ENCODE results near the gene SLC6A20. TPM values are rescaled to one million over a fixed set of nuclear protein-coding genes. Genes with fewer than 3 reads are reported as not detected.
"Not testable (repeated sequence)": the region's sequence is repeated elsewhere in the genome, so short reads cannot be mapped to it uniquely, and the experiment has no call there.

The SLC6A20 gene
- total RNA-seq, 1 experiment from 2014 or later = not detected

DNA sequence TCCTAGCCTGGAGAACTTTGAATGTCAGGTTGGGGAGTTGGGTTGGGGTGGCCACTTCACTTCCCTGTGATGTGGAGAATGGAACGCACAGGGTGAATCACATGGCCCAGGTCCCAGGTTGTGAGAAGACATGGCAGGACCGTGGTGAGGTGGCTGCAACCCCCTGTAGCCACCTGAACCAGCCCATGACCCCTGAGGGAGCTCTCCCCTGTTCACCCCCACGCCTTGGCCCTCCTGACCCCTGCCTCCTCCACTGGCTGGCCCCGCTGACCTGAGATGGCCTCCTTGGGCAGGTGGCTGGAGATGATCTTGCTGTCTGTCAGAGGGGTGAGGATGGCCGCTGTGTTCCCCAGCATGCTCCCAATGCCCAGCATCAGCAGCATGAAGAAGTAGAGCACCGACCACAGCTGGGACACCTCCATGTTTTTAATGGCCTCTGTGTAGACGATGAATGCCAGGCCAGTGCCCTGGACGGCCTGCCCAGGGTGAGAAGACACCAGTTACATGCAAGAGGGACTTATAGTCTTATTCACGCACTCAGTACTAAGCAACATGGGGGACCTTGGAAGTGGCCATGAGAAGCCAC lies 31.0 kb downstream of the SLC6A20 start:
- H3K36me3 ChIP-seq (ENCODE audit: insufficient read depth, low read length) = no peaks in the 10 kb centered on the region
- no peak overlapping the region for H3K4me3 ChIP-seq (ENCODE audit: low read length)
- no peaks in the 10 kb centered on the region; the same call in 1 of the 2 replicates for H3K9me3 ChIP-seq (ENCODE audit: low read length)
- H3K27me3 ChIP-seq (ENCODE audit: low read length) = no peaks in the 10 kb centered on the region
- H2AFZ ChIP-seq (ENCODE audit: low read length) = no peak overlapping the region
- H3K4me2 ChIP-seq (ENCODE audit: low read depth, low read length, poor library complexity, severe bottlenecking) = no peak overlapping the region
- no peaks in the 10 kb centered on the region for H4K20me1 ChIP-seq (ENCODE audit: insufficient read depth, low read depth, low read length)
- no peaks in the 10 kb centered on the region for H3K9me2 ChIP-seq (replicated peaks; ENCODE audit: insufficient read depth, low read length)
- no peak overlapping the region for H3K27ac ChIP-seq (ENCODE audit: low read length)
- DNase-seq = no peak
- H3K4me1 ChIP-seq (ENCODE audit: low read length) = no peaks in the 10 kb centered on the region
- H3K79me2 ChIP-seq (ENCODE audit: low read length) = no peaks in the 10 kb centered on the region
- no peak overlapping the region for H3K9ac ChIP-seq (ENCODE audit: low read length)

DNA sequence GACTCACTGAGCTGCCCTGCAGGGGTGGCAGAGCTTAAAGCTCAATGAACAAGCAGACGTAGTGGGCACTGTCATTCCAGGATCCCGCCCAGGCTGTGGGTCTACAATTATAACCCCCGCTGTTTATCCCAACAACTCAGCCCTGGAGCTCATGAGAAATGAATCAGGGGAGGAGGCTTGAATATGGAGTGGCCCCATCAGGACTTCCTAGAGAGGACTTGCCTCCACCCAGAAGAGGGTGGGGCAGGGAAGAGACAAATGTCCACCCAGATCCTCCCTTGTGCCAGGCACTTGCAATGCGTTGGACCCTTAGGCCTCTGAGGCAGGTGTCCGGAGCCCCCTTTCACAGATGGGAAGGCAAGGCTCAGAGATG lies 33.0 kb downstream of the SLC6A20 start:
- no peaks in the 10 kb centered on the region for H4K20me1 ChIP-seq (ENCODE audit: insufficient read depth, low read depth, low read length)
- no peak overlapping the region for H3K9ac ChIP-seq (ENCODE audit: low read length)
- no peaks in the 10 kb centered on the region for H3K79me2 ChIP-seq (ENCODE audit: low read length)
- no peaks in the 10 kb centered on the region; the same call in 1 of the 2 replicates for H3K9me3 ChIP-seq (ENCODE audit: low read length)
- H3K9me2 ChIP-seq (replicated peaks; ENCODE audit: insufficient read depth, low read length) = no peaks in the 10 kb centered on the region
- H3K4me2 ChIP-seq (ENCODE audit: low read depth, low read length, poor library complexity, severe bottlenecking) = no peak overlapping the region
- no peak overlapping the region for H3K27ac ChIP-seq (ENCODE audit: low read length)
- H3K4me3 ChIP-seq (ENCODE audit: low read length) = no peak overlapping the region
- no peaks in the 10 kb centered on the region for H3K4me1 ChIP-seq (ENCODE audit: low read length)
- no peak overlapping the region for H2AFZ ChIP-seq (ENCODE audit: low read length)
- H3K36me3 ChIP-seq (ENCODE audit: insufficient read depth, low read length) = no peaks in the 10 kb centered on the region
- DNase-seq = no peak
- no peaks in the 10 kb centered on the region for H3K27me3 ChIP-seq (ENCODE audit: low read length)

DNA sequence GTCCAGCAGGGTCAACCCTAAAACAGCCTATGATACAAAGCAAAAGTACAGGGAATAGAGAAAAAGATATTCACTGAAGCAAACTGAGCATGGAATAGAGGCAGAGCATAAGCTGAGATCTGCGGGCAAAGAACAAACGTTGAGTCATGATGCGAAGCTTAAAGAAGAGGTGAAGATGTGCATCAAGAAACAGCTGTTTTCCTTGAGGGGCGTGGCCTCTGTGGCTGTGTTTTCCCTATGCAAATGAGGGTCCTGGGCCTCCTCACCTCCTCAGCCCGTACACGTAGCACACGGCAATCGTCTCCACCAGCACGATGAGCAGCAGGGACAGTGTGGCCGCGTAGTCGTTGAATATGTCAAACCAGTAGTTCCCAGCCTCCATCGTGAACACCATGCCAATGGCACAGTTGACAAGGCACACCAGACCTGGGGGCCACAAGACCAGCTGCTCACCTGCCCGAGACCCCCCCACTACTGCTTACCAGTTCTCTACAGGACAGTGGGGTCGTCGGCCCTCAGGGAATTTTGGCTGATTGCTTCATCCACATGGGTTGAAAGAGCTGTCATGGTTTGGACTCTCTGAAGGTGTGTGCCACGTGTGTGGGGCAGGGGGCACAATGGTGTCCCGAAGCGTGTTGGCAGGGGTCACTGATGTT lies 33.6 kb downstream of the SLC6A20 start:
- Histone ChIP-seq H3K9me2 (replicated peaks; ENCODE audit: insufficient read depth, low read length) (no peaks in the 10 kb centered on the region), H3K27ac (ENCODE audit: low read length) (no peak overlapping the region), H4K20me1 (ENCODE audit: insufficient read depth, low read depth, low read length) (no peaks in the 10 kb centered on the region), H3K79me2 (ENCODE audit: low read length) (no peaks in the 10 kb centered on the region), H3K36me3 (ENCODE audit: insufficient read depth, low read length) (no peaks in the 10 kb centered on the region), H2AFZ (ENCODE audit: low read length) (no peak overlapping the region), H3K9ac (ENCODE audit: low read length) (no peak overlapping the region), H3K4me3 (ENCODE audit: low read length) (no peak overlapping the region), H3K4me1 (ENCODE audit: low read length) (no peaks in the 10 kb centered on the region), H3K27me3 (ENCODE audit: low read length) (no peaks in the 10 kb centered on the region), H3K4me2 (ENCODE audit: low read depth, low read length, poor library complexity, severe bottlenecking) (no peak overlapping the region), H3K9me3 (ENCODE audit: low read length) (no peaks in the 10 kb centered on the region; the same call in 1 of the 2 replicates)
- no peak for DNase-seq

GRCh38 chr3:45761831-45762230 lies 34.5 kb downstream of the SLC6A20 start:
- Histone ChIP-seq H4K20me1 (ENCODE audit: insufficient read depth, low read depth, low read length) (no peaks in the 10 kb centered on the region), H2AFZ (ENCODE audit: low read length) (no peak overlapping the region), H3K9me3 (ENCODE audit: low read length) (no peaks in the 10 kb centered on the region), H3K4me3 (ENCODE audit: low read length) (no peak overlapping the region), H3K36me3 (ENCODE audit: insufficient read depth, low read length) (no peaks in the 10 kb centered on the region), H3K79me2 (ENCODE audit: low read length) (no peaks in the 10 kb centered on the region), H3K27me3 (ENCODE audit: low read length) (no peaks in the 10 kb centered on the region), H3K4me2 (ENCODE audit: low read depth, low read length, poor library complexity, severe bottlenecking) (no peak overlapping the region), H3K4me1 (ENCODE audit: low read length) (no peaks in the 10 kb centered on the region), H3K9ac (ENCODE audit: low read length) (no peak overlapping the region), H3K27ac (ENCODE audit: low read length) (no peak overlapping the region), H3K9me2 (replicated peaks; ENCODE audit: insufficient read depth, low read length) (no peaks in the 10 kb centered on the region)
- DNase-seq = no peak

DNA sequence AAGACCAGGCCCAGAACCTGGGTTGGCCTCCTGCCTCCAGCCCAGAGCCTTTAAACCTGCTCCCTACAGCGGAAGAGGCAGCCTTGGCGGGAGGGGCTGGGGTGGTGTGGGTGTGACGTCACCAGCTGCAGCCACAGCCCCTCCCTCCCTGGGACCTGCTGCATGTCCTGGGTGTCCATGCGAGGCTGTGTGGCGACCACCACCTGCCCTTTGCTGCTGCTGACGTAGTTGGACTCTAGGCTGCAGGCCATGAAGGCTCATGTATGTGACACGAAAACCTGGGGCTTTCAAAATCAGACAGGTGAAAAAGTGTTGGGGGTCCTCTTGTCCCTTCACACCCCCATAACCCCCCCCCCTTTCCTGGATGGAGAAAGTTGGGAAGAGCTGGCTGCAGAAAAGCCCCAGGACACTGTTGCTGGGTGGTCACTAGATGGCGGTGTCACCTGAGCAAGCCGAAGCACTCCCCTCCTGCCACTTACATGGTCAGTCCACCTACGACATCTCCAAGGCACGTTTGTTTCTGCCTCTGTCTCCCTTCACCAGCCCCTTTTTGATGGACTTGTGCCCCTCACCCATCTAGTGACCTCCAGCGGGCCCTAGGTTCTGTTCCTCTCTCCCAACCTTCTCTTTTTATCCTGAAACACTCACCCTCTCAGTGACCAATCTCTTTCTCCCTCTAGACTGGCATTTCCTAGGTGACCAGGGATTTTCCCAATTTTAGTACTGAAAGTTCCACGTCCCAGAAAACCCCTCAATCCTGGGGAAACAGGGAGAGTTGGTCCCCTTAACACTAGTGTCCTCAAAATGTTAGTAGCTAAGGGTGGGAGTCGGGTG lies 35.2 kb downstream of the SLC6A20 start:
- no peak overlapping the region for H3K27ac ChIP-seq (ENCODE audit: low read length)
- no peaks in the 10 kb centered on the region for H3K9me3 ChIP-seq (ENCODE audit: low read length)
- no peaks in the 10 kb centered on the region for H3K36me3 ChIP-seq (ENCODE audit: insufficient read depth, low read length)
- H3K27me3 ChIP-seq (ENCODE audit: low read length) = no peaks in the 10 kb centered on the region
- no peaks in the 10 kb centered on the region for H3K4me1 ChIP-seq (ENCODE audit: low read length)
- H3K79me2 ChIP-seq (ENCODE audit: low read length) = no peaks in the 10 kb centered on the region
- H4K20me1 ChIP-seq (ENCODE audit: insufficient read depth, low read depth, low read length) = no peaks in the 10 kb centered on the region
- H2AFZ ChIP-seq (ENCODE audit: low read length) = no peak overlapping the region
- H3K9me2 ChIP-seq (replicated peaks; ENCODE audit: insufficient read depth, low read length) = no peaks in the 10 kb centered on the region
- DNase-seq = peak; percentile 71
- H3K9ac ChIP-seq (ENCODE audit: low read length) = no peak overlapping the region
- no peak overlapping the region for H3K4me3 ChIP-seq (ENCODE audit: low read length)
- H3K4me2 ChIP-seq (ENCODE audit: low read depth, low read length, poor library complexity, severe bottlenecking) = no peak overlapping the region

DNA sequence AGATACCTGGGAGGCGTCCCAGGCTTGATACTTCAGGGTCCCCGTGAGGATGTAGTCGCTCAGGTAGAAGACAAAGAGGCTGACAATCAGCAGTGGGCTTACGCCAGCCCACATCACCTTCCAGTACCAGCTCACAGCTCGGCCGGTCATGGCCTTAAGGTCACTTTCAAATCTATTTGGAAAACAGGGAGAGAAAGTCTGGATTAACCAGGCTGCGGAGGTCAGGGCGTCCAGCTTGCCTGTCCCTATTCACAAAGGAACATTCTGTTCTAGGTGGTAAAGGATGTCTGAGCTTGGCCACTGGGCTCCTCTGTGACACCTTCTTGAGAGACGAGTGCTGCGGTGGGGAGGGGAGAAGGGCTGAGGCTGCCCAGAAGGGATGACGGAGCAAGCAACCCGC lies 36.5 kb downstream of the SLC6A20 start:
- Histone ChIP-seq H3K9me2 (replicated peaks; ENCODE audit: insufficient read depth, low read length) (no peaks in the 10 kb centered on the region), H3K36me3 (ENCODE audit: insufficient read depth, low read length) (no peaks in the 10 kb centered on the region), H3K27ac (ENCODE audit: low read length) (no peak overlapping the region), H3K4me3 (ENCODE audit: low read length) (no peak overlapping the region), H3K4me1 (ENCODE audit: low read length) (no peaks in the 10 kb centered on the region), H3K9me3 (ENCODE audit: low read length) (no peaks in the 10 kb centered on the region), H3K27me3 (ENCODE audit: low read length) (no peaks in the 10 kb centered on the region), H3K79me2 (ENCODE audit: low read length) (no peaks in the 10 kb centered on the region), H4K20me1 (ENCODE audit: insufficient read depth, low read depth, low read length) (no peaks in the 10 kb centered on the region), H3K4me2 (ENCODE audit: low read depth, low read length, poor library complexity, severe bottlenecking) (no peak overlapping the region), H2AFZ (ENCODE audit: low read length) (no peak overlapping the region), H3K9ac (ENCODE audit: low read length) (no peak overlapping the region)
- DNase-seq = no peak

- no peaks in the 10 kb centered on the region for H3K9me2 ChIP-seq (replicated peaks; ENCODE audit: insufficient read depth, low read length)
- H3K4me1 ChIP-seq (ENCODE audit: low read length) = no peaks in the 10 kb centered on the region
- no peaks in the 10 kb centered on the region for H3K36me3 ChIP-seq (ENCODE audit: insufficient read depth, low read length)
- no peak overlapping the region for H3K4me3 ChIP-seq (ENCODE audit: low read length)
- no peak overlapping the region for H2AFZ ChIP-seq (ENCODE audit: low read length)
- no peak for DNase-seq
- no peak overlapping the region for H3K4me2 ChIP-seq (ENCODE audit: low read depth, low read length, poor library complexity, severe bottlenecking)
- H3K9ac ChIP-seq (ENCODE audit: low read length) = no peak overlapping the region
- H3K79me2 ChIP-seq (ENCODE audit: low read length) = no peaks in the 10 kb centered on the region
- no peak overlapping the region for H3K27ac ChIP-seq (ENCODE audit: low read length)
- H3K27me3 ChIP-seq (ENCODE audit: low read length) = no peaks in the 10 kb centered on the region
- H4K20me1 ChIP-seq (ENCODE audit: insufficient read depth, low read depth, low read length) = no peaks in the 10 kb centered on the region
- H3K9me3 ChIP-seq (ENCODE audit: low read length) = no peaks in the 10 kb centered on the region
Observed at GRCh38 chr3:45758871-45759270, 37.5 kb downstream of the SLC6A20 start.

DNA sequence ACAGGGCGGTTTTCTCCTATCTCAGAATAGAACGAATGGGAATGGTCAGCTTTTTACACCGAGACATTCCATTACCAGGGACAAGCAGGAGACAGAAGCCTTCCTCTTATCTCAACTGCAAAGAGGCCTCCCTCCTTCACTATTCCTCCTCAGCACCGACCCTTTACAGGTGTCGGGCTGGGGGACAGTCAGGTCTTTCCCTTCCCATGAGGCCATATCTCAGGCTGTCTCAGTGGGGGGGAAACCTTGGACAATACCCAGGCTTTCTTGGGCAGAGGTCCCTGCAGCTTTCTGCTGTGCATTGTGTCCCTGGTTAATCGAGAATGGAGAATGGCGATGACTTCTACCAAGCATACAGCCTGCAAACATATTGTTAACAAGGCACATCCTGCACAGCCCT lies 39.2 kb downstream of the SLC6A20 start:
- H3K27me3 ChIP-seq (ENCODE audit: low read length); H2AFZ ChIP-seq (ENCODE audit: low read length); H3K9ac ChIP-seq (ENCODE audit: low read length); H3K9me2 ChIP-seq (replicated peaks; ENCODE audit: insufficient read depth, low read length); H3K9me3 ChIP-seq (ENCODE audit: low read length); H3K4me2 ChIP-seq (ENCODE audit: low read depth, low read length, poor library complexity, severe bottlenecking); H3K4me3 ChIP-seq (ENCODE audit: low read length); H3K4me1 ChIP-seq (ENCODE audit: low read length); H3K79me2 ChIP-seq (ENCODE audit: low read length); H3K27ac ChIP-seq (ENCODE audit: low read length); DNase-seq; H4K20me1 ChIP-seq (ENCODE audit: insufficient read depth, low read depth, low read length); H3K36me3 ChIP-seq (ENCODE audit: insufficient read depth, low read length): not testable (repeated sequence)
